GM12875 (cell line): Measurements from ENCODE around the gene HSFX2.
"Not testable (repeated sequence)": the region's sequence is repeated elsewhere in the genome, so short reads cannot be mapped to it uniquely, and the experiment has no call there.

ENCODE experiments used
- H3K4me3 ChIP-seq: one replicate; pipeline ENCODE4 v1.5.1; 2011; ENCODE audit warnings: low read depth, low read length, control low read depth
- CTCF ChIP-seq: IDR thresholded peaks from 2 replicates; pipeline ENCODE4 v1.5.1; 2011; ENCODE audit warnings: low read depth, mild to moderate bottlenecking, control low read depth, inconsistent platforms, low read length, moderate library complexity, borderline replicate concordance; ENCODE audit not compliant: insufficient read depth

Gene HSFX2

DNA sequence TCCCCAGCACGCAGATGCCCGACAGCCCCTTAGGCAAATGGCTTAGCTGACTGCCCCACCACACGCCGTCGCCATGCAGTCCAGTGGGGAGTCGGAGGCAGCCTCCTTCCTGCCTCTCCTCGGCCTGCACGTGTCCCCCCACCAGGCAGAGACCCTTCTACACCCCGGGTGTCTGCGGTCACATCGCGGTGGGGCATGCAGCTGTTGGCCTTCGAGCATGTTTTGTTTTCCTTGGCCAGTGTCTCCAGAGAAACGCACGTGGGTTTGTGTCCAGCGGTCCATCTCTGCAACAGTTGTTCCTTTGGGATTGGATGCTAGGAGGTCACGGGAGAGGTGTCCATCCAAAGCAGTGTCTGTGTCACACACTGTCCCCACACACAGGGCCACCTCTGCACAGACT is at the start of gene HSFX2:
Gene HSFX2, minus strand, starts transcription at position 101 of the 400 bp plus-strand sequence. CDS start 614 bp downstream, outside the sequence.
- H3K4me3 ChIP-seq: not testable (repeated sequence)

- no peak overlapping the region for H3K4me3 ChIP-seq
- no peak for TF ChIP-seq CTCF
Observed at GRCh38 chrX:149643496-149643895, 48.4 kb upstream of the HSFX2 start.

GRCh38 chrX:149641835-149642234 is 46.7 kb upstream of the HSFX2 start:
- H3K4me3 ChIP-seq: no peak overlapping the region
- TF ChIP-seq CTCF: no peak

DNA sequence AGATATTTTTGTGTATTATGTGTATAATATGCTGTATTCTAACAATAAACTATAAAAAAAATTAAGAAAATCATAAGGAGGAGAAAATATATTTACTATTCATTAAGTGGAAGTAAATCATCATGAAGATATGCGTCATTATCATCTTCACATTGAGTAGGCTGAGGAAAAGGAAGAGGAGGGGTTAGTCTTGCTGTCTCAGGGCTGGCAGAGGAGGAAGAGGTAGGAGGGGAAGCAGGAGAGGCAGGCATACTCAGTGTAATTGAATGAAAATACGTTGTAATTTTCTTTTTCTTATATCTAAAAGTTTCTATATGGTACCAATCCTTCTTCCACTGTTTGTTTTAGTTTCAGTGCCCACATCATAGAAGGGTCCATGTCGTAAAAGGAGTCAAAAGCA is 46.3 kb upstream of the HSFX2 start:
- H3K4me3 ChIP-seq: no peak overlapping the region
- no peak for TF ChIP-seq CTCF

DNA sequence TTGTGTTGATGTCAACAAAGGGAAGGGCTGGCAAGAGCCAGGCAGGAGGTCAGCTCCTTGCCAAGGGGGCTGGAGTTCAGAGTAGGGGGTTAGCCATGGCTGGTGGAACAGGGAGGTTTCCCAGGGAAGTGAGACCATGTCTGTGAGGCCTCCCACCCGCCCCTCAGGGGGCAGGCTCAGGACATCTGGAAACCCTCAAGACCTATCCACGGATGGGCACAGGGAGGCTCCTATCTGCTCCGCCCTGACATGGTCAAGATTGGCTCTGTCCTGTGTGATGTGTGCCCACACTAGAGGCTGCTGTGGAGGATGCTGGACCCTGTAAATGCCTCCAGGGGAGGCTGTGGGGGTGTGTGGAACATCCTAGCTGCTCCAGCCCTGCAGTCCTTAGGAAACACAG is 44.5 kb upstream of the HSFX2 start:
- no peak for TF ChIP-seq CTCF
- no peak overlapping the region for H3K4me3 ChIP-seq

GRCh38 chrX:149638860-149639259 is 43.7 kb upstream of the HSFX2 start:
- H3K4me3 ChIP-seq: no peak overlapping the region
- TF ChIP-seq CTCF: no peak

- no peak for TF ChIP-seq CTCF
Observed at GRCh38 chrX:149633511-149633910, 38.4 kb upstream of the HSFX2 start.

More at GRCh38 chrX:149633511-149633910, 38.4 kb upstream of the HSFX2 start:
- H3K4me3 ChIP-seq: no peak overlapping the region
